GM08714 (cell line): ENCODE results near the gene PTPRC.

Source experiments
- H3K4me3 ChIP-seq: fragments of 200-500 bp; sonication (Bioruptor generic); 2 replicates; pipeline ENCODE4 v1.5.1; 2014; ENCODE audit warnings: mild to moderate bottlenecking, low read length, inconsistent platforms
- ZNF274 ChIP-seq: IDR thresholded peaks from 2 replicates; pipeline ENCODE4 v1.6.1; 2012; ENCODE audit warnings: mild to moderate bottlenecking, low read depth, low read length

The PTPRC gene

DNA sequence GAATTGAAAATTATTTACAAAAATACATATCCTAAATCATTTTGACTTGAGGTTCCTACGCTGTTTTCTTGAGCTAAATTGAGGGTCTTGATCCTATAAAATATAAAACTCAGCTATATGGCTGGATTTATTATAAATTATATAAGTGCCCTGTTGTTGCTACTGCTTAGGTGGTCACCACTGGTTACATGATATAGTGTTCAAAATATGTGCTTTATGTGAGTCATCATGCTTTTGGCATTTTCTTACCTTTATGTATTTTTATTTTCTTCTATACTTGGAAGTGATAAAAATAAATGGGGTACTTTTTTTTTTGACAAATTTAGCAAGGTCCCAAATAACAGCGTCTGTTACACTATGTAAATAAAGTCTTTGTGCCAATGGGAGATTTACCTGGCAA is 31.1 kb upstream of the PTPRC start:
- TF ChIP-seq ZNF274, result no peak

DNA sequence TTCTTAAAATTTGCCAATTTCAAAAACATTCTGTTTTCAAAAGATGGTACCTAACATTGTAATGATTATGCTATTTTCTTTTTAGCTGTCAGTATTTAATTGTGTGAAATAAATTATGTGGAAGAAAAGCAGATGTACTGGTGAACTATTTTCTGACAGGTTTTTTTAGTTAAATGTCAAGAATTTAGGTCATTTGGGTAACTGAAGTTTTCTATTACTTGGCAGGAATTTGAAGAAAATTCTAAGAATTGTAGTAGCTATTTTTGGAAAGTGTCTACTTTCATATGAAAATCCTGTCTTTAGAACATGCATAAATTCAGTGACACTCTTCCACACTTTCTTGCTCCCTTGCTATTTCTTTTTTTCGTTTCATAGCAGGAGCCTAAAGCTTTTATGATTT is 28.5 kb upstream of the PTPRC start:
- H3K4me3 ChIP-seq, result no peak overlapping the region
- TF ChIP-seq ZNF274, result no peak

More for the DNA sequence above, 31.1 kb upstream of the PTPRC start:
- H3K4me3 ChIP-seq, result no peak overlapping the region

- no peak for TF ChIP-seq ZNF274
- no peak overlapping the region for H3K4me3 ChIP-seq
Measured at GRCh38 chr1:198611219-198611618, 27.6 kb upstream of the PTPRC start.

GRCh38 chr1:198612471-198613260 is 26.2 kb upstream of the PTPRC start:
- TF ChIP-seq ZNF274, result no peak
- H3K4me3 ChIP-seq, result no peak overlapping the region

DNA sequence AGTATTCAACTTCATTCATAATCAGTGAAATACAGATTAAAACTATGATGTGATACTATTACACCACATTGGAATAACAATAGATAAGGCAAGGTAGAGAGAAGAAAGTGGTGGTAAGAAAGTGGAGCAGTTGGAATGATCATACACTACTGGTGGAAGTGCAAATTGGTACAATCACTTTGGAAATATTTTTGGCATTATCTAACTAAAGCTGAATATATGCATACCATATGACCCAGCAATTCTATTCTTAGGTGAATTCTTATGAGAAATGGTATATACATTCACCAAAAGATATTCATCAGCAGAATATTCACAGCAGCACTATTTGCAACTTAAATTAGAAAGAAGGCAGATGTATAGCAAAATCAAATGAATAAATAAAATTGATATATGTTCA is 21.4 kb upstream of the PTPRC start:
- no peak for TF ChIP-seq ZNF274
- H3K4me3 ChIP-seq, result no peak overlapping the region

- TF ChIP-seq ZNF274, result no peak
- H3K4me3 ChIP-seq, result no peak overlapping the region
Measured at GRCh38 chr1:198619375-198620140, 19.3 kb upstream of the PTPRC start.

- no peak for TF ChIP-seq ZNF274
- no peak overlapping the region for H3K4me3 ChIP-seq
Measured at GRCh38 chr1:198620218-198620617, 18.6 kb upstream of the PTPRC start.

- H3K4me3 ChIP-seq, result peak overlapping the region; percentile 46
- TF ChIP-seq ZNF274, result no peak
Measured at GRCh38 chr1:198620951-198621824, 17.7 kb upstream of the PTPRC start.

- peak overlapping the region; percentile 46 for H3K4me3 ChIP-seq
- no peak for TF ChIP-seq ZNF274
Measured at GRCh38 chr1:198622001-198622400, 16.8 kb upstream of the PTPRC start.

- TF ChIP-seq ZNF274, result no peak
- H3K4me3 ChIP-seq, result no peak overlapping the region
Measured at GRCh38 chr1:198623752-198624647, 14.8 kb upstream of the PTPRC start.

DNA sequence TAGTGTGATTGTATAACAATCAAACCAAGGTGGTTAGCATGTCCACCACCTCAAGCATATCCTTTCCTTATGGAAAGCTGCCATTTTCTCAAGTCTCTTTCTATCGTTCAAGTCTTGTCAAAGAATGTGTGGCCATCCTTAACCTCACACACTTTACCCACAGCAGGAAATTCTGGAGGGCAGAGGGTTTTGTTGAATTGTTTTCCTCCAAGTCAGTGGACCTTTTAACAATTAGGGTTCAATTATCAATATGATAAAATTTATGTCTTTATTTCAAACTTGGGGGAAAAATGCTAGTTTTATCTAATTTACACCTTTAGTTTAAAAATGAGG is 14.2 kb upstream of the PTPRC start:
- TF ChIP-seq ZNF274, result no peak
- H3K4me3 ChIP-seq, result no peak overlapping the region

GRCh38 chr1:198627436-198628066 is 11.3 kb upstream of the PTPRC start:
- TF ChIP-seq ZNF274, result no peak
- H3K4me3 ChIP-seq, result no peak overlapping the region

GRCh38 chr1:198628067-198628455 is 10.8 kb upstream of the PTPRC start:
- no peak for TF ChIP-seq ZNF274
- H3K4me3 ChIP-seq, result no peak overlapping the region

DNA sequence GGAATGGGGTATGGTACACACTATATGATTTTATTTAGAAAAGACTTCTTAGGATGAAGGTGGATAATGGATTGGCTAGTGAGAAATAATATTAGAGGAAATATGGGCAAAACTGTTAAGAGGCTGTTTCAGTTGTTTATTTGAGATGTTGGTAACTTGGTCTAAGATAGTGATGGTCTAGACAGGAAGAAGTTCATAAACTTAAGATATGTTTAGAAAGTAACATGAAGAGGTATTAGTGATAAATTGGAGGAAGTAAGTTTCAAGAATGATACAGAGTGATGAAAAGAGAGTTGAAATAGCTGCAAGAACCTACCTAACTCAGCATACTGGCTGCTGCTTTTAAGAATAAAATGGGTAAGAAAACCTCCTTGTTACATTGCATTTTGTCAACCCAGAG is 9.2 kb upstream of the PTPRC start:
- TF ChIP-seq ZNF274, result no peak
- no peak overlapping the region for H3K4me3 ChIP-seq
